HG02973 (cell line): ENCODE measurements around the gene NFATC2IP.
A peak's percentile ranks its signal among the peaks of the same experiment; 100 is the strongest.
"Not testable (repeated sequence)": the region's sequence is repeated elsewhere in the genome, so short reads cannot be mapped to it uniquely, and the experiment has no call there.

ENCODE experiments used
- ATAC-seq: cut with Tn5 transposase; IDR thresholded peaks from one replicate; pipeline ENCODE4 v1.9.1; 2021; ENCODE audit warnings: moderate library complexity; ENCODE audit not compliant: unreplicated experiment

NFATC2IP gene

DNA sequence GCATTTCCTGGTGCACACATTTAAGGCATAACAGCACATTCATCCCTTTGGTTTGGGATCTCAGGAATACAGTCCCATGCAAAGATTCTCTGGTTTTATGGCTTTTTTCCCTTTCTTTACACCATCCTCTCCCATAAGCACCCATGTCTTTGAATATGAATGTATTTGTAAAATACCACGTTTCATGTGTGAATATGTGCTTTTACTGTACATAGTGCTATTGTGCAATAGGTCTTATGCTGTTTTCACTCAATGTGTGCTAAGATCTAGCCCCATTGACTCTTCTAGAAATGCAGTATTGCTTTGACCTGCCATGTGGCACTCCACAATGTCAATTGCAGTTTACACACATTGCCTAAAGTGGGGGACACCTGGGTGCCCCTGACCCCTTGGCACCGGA is 13.8 kb downstream of the NFATC2IP start:
- no peak for ATAC-seq

DNA sequence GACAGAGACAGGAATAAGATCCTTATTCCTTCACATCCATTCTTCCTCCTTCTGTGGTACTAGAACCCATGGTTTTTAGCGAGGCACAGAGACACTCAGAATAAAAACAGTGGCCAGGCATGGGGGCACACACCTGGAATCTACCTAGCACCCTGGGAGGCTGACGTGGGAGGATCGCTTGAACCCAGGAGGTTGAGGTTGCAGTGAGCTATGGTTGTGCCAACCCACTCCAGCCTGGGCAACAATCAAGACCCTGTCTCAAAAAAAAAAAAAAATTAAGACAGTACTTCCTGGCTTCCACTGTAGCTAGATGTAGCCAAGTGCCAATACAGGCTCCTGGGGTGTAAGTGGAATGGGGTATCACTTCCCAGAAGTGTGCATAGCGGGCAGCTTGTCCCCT is 16.4 kb downstream of the NFATC2IP start:
- no peak for ATAC-seq

DNA sequence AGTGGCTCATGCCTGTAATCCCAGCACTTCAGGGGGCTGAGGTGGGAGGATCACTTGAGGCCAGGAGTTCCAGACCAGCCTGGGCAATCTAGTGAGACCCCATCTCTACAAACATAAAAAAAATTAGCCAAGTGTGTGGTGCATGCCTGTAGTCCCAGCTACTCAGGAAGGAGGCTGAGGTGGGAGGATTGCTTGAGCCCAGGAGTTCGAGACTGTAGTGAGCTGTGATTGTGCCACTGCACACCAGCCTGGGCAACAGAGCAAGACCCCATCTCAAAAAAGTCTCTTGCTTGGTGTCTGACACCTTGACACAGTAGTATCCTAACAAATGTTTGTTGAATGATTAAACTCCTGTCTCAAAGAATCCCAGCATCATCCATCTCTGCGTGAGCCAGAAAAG is 19.0 kb downstream of the NFATC2IP start:
- ATAC-seq = not testable (repeated sequence)

DNA sequence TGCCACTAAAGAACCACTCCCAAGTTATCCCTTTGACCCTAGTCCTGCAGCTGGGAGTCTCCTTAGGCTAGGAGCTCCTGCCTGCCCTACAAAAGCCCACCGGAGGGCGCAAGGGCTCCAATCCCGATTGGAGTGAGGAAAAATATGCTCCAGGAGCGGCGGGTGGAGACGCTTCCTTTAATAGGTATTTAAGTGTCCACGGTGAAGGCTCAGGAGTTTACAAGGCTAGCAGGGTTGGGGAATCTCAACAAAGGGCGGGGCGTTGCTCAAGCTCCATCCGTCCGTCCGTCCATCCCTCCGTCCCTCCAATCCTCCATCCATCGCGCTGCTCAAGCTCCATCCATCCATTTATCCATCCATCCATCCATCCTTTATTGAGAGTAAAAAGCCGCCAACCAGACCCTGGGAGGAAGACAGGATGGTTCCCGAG is 23.3 kb downstream of the NFATC2IP start:
- peak; percentile 11 for ATAC-seq

DNA sequence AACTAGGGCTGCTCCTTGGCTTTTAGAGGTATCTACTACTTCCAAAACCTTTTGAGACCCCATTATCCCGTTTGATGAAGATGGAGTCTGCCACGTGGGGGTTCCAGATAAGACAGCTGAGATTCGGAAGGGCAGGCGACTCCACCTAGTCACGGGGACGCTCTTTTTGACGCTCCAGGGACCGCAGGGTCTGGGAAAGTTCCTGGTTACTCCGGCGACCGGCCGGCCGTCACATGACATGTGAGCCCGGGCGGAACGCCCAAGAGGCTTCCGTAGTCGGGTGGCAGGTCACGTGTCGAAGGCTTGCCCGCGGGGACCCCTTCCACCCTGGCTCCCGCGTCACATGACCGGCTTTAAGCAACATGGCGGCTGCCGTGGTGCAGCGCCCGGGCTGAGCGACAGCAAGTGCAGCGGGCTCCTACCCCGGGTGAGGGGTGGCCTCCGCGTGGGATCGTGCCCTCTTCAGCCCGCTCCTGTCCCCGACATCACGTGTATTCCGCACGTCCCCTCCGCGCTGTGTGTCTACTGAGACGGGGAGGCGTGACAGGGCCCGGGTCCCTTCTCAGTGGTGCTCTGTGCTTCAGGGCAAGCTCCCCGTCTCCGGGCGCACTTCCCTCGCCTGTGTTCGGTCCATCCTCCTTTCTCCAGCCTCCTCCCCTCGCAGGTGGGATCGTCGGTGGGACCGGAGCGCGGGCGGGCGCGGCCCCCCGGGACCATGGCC is 23.9 kb downstream of the NFATC2IP start, which contains the start of gene SPNS1:
Gene SPNS1, plus strand, starts transcription at position 342 of the 721 bp plus-strand sequence. Its CDS starts 374 bp downstream, at position 716.
- peak; percentile 84 for ATAC-seq

DNA sequence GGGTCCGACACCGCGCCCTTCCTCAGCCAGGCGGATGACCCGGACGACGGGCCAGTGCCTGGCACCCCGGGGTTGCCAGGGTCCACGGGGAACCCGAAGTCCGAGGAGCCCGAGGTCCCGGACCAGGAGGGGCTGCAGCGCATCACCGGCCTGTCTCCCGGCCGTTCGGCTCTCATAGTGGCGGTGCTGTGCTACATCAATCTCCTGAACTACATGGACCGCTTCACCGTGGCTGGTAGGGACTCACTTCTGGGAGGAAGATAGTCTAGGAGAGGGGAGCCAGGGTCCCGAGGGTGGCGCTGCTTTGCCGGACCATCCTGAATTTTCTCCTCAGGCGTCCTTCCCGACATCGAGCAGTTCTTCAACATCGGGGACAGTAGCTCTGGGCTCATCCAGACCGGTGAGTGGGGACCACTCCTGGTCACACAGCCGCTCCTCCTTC is 24.4 kb downstream of the NFATC2IP start:
- ATAC-seq = no peak

DNA sequence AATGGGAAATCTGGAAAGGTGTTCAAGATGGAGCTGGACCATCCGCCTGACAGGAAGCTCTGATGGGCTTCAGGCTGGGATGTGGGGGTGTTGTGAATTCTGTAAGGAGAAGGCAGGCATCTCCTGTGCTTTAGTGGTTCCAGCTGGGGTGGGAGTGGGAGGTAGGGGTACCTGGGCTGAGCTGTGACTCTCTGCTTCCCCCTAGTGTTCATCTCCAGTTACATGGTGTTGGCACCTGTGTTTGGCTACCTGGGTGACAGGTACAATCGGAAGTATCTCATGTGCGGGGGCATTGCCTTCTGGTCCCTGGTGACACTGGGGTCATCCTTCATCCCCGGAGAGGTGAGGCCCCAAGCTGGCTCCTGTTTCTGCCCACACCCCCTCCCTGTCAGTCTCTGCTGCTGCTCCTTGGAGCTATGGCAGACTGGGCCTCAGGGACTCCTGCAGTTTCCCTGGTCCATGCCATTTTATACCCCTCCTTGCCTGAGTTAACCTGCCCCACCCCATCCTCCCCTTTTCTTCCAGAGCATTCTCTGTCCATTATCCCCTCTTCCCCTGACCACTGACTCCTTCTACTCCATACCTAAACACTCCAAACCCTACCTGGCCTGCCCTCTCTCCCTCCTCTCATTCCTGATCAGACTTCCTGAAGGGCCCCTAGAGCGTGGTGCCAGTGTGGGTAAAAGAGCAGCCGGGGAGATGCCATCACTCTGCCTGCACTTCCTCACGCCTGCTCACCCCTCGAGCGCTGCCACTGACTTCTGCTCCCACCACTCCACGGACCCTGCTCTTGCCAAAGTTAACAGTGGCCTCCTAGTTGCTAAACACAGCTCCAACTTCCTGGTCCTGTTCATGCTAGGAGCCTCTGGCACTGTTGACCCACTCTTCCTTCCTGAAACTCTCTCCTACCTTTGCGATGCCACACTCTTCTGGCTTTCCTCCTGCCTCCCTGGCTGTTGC is 27.2 kb downstream of the NFATC2IP start:
- no peak for ATAC-seq

DNA sequence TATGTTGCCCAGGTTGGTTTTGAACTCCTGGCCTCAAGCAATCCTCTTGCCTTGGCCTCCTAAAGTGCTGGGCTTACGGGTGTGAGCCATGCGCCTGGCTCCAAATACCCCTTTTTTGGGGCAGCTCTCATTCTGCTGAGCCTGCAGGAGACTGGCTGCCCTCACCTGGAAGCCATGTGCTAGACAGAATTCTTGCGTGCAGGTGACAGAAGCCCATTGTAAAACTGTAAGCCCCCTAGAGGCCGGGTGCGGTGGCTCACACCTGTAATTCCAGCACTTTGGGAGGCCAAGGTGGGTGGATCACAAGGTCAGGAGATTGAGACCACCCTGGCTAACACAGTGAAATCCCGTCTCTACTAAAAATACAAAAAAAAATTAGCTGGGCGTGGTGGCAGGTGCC is 29.6 kb downstream of the NFATC2IP start:
- ATAC-seq = not testable (repeated sequence)

DNA sequence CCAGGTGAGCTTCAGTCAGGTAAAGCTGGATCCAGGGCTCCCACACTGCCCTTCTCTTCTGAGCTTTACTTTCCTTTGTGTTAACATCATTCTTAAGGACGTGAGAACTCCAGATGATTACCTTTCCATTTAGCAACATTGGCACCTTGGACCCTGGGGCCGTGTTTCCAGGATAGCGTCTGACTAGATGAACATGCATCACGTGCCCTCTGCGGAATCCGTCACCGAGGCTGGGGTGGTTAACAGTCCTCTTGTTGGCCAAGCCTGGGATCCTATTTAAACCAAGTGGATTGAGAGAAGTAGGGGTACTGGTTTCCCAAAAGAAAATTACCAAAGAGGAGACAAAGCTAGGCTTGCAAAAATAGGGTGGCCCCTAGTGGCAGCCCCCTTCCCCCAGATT is 30.2 kb downstream of the NFATC2IP start:
- ATAC-seq = no peak

DNA sequence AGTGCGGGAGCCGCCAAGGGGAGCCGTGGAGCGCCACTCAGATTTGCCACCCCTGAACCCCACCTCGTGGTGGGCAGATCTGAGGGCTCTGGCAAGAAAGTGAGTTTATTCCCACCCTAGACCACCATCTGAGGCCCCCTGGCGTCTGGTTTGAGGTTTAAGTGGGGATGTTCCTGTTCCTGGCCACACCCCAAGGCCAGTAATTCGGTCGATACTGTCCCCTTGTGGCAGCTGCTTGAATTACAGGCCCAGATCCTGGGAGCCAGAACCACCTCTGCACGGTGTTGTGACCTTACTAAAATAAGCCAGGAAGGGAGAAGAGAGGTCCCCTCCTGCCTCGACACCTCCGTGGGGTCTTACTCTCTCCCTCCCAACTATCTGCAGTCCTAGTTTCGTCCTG is 30.8 kb downstream of the NFATC2IP start:
- no peak for ATAC-seq

DNA sequence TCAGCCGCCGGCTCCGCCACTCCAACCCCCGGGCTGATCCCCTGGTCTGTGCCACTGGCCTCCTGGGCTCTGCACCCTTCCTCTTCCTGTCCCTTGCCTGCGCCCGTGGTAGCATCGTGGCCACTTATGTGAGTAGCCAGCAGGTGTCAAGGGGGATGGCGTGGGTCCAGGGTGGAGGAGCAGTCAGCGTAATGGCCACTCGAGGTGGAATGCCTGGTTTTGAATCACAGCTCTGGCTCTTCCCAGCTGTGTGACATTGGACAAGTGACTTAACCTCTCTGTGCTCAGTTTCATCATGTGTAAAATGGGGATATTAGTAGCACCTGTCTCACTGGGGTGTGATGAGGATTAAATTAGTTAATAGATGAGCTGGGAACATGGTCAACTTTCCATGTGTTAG is 31.7 kb downstream of the NFATC2IP start:
- no peak for ATAC-seq

DNA sequence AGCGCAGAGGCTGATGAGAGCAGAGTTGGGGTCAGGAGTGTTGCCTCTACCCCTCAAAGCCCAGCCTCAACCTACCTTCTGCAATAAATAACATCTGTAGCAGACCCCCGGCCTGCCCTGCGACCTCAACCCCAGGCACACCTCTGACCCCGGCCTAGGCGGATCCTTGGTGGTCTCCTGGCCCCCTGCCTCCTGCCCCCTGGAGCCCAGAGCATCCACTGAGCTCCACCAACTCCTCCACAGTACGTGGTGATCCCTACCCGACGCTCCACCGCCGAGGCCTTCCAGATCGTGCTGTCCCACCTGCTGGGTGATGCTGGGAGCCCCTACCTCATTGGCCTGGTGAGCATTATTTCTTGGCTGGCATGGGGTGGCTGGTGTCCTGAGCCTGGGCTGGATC is 32.2 kb downstream of the NFATC2IP start:
- no peak for ATAC-seq

DNA sequence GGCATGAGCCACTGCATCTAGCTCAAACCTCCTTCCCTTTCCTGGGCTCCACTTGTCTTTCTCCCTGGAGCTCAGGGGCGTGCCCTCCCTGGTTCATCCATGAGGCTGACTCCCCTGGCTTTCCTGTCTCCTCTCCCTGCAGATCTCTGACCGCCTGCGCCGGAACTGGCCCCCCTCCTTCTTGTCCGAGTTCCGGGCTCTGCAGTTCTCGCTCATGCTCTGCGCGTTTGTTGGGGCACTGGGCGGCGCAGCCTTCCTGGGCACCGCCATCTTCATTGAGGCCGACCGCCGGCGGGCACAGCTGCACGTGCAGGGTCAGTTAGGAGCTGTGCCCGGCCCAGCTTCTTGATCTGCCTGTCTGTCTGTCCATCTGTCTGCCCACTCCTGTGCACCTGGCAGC is 32.9 kb downstream of the NFATC2IP start:
- no peak for ATAC-seq

DNA sequence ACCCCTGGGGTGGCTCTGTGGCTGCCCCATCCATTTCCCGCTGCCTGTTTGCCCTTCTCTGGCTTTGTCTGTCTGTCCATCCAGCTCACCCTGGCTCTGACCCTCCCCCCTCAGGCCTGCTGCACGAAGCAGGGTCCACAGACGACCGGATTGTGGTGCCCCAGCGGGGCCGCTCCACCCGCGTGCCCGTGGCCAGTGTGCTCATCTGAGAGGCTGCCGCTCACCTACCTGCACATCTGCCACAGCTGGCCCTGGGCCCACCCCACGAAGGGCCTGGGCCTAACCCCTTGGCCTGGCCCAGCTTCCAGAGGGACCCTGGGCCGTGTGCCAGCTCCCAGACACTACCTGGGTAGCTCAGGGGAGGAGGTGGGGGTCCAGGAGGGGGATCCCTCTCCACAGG is 33.4 kb downstream of the NFATC2IP start:
- ATAC-seq = no peak

DNA sequence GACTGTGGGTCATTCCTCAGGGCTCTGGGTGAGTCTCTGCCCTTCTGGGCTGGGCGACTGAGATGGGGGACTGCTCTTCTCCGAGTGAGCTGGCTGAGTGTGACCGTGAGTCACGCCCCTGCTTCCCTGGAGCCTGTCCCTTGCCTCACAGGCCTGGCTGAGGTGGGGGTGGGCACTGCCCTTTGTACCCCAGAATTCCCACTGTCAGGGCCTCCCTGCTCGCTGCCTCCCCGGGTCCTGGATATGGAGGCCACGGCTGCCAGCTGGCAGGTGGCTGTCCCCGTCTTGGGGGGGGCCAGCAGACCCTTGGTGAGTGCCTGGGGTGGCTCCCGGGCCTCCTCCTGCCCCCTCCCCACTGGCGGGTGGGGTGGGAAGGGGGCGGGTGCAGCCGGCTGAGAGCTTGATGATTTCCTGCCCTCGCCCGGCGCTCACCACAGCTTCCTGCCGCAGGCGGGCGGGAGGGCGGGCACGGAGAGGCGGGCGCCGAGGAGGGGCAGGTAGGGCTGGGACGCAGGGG is 33.9 kb downstream of the NFATC2IP start, which contains the start of gene LAT:
Gene LAT, plus strand, starts transcription at position 434 of the 517 bp plus-strand sequence. CDS start 366 bp downstream, outside the sequence.
- ATAC-seq = no peak

DNA sequence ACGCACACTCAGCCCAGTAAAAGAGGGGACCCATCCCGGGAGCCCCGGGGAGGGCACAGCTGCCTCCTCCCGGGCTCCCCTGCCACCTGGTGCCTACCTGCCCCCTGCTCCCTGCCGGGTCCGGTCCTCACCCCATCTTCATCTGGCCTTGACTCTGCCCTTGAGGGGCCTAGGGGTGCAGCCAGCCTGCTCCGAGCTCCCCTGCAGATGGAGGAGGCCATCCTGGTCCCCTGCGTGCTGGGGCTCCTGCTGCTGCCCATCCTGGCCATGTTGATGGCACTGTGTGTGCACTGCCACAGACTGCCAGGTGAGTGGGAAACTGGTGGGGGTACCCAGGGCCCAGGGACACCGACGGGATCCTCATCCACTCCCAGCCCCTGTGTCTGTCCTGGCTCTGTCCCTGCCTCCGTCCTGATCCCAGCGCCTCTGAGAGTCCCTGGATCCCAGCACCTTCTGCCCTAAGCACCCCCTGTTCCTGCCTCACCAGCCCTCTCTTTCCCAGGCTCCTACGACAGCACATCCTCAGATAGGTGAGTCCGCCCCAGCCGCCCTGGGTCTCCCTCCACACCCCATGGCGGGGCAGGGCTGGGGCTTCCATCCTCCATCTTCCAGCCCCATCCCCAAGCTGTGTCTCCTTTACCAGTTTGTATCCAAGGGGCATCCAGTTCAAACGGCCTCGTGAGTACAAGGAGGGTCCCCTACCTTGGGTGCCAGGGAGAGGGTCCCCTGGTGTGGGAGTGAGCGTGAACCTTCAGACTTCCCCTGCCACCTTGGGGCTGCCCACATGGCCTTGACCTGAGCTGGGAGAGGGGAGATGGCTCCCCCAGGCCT is 34.7 kb downstream of the NFATC2IP start:
- ATAC-seq = no peak

DNA sequence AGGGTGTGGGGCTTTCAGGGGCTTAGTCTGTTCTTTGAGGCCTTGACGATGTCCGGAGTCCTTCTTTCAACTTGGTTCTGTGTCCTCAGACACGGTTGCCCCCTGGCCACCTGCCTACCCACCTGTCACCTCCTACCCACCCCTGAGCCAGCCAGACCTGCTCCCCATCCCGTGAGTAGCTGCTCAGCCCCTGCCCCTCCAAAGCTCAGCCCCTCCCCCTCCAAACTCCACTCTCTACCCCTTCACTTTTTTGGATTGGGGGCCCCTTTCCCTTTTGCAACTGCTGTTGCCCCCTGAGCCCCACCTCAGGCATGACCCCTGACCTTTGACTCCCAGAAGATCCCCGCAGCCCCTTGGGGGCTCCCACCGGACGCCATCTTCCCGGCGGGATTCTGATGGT is 35.3 kb downstream of the NFATC2IP start:
- no peak for ATAC-seq

DNA sequence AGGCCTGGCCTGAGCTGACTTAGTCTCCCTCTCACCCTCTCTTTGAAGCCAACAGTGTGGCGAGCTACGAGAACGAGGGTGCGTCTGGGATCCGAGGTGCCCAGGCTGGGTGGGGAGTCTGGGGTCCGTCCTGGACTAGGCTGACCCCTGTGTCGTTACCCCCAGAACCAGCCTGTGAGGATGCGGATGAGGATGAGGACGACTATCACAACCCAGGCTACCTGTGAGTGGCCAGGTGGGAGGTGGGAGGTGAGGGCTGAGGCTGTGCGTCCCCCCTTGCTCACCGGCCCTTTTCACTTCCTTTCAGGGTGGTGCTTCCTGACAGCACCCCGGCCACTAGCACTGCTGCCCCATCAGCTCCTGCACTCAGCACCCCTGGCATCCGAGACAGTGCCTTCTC is 35.8 kb downstream of the NFATC2IP start:
- no peak for ATAC-seq

DNA sequence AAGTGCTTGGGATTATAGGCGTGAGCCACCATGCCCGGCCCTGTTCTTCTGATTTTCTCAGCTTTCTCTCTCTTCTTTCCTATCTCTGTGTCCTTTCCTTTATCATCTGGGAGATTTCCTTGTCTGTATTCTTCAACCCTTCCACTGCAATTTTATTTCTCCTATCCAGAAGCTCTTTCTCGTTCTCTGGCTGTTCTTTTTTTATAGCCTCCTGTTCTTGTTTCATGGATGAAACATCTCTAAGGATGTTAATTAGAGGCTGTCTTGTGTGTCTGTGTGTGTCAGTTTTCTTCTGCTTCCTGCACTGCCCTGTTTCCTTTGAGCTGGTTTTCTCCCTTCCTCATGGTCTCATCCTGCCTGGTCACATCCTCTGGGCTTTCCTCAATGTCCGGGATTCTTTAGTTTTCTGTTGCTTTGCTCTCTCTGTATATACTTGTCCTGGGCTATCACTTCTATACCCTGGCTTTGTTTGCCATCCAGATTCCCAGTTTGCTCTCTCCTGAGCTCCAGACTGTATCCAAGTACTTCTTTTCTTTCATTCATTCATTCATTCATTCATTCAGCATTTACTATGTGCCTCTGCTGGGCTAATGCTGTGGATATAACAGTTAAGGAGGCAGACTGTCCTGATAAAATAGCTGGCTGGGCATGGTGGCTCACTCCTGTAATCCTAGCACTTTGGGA is 36.6 kb downstream of the NFATC2IP start:
- no peak for ATAC-seq

DNA sequence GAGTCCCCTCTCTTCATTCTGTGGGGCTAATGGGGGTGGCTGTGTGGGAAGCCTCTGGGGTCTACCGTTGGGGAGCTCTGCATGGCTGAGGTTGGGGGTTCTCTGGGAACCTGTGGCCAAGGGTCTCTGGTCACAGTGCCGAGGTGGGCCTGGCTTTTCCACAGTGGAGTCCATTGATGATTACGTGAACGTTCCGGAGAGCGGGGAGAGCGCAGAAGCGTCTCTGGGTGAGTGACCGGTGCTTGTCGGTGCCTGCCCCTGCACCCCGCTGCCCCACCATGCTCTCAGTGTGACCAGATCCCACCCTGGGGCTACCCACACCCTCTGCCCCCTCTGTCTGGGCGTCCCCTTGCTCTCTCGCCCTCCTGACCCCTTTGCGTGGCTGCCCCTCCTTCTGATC is 38.6 kb downstream of the NFATC2IP start:
- ATAC-seq = no peak
